HG02763 (cell line): ENCODE results near the gene ABHD15.
"Not testable (repeated sequence)": the region's sequence is repeated elsewhere in the genome, so short reads cannot be mapped to it uniquely, and the experiment has no call there.

Experiments
- ATAC-seq: cut with Tn5 transposase; IDR thresholded peaks from one replicate; pipeline ENCODE4 v1.9.1; 2021; ENCODE audit warnings: mild to moderate bottlenecking, moderate library complexity; ENCODE audit not compliant: unreplicated experiment

The ABHD15 gene

GRCh38 chr17:29569245-29569950, 2.6 kb upstream of the ABHD15 start:
- no peak for ATAC-seq

- peak; percentile 39 for ATAC-seq
Measured at GRCh38 chr17:29568331-29569244, 1.8 kb upstream of the ABHD15 start, which contains the start of gene TP53I13. TSS of gene TP53I13 (plus strand) at chr17:29568701. CDS start at chr17:29568759, 58 bp downstream.

- peak; percentile 34 for ATAC-seq
Measured at GRCh38 chr17:29567554-29568330, 905 bp upstream of the ABHD15 start.

- ATAC-seq, result no peak
Measured at GRCh38 chr17:29567304-29567553, 392 bp upstream of the ABHD15 start.

GRCh38 chr17:29565643-29566472, 979 bp downstream of the ABHD15 start:
- no peak for ATAC-seq

- no peak for ATAC-seq
Measured at GRCh38 chr17:29563816-29564215, 3.0 kb downstream of the ABHD15 start.

GRCh38 chr17:29562615-29563014, 4.2 kb downstream of the ABHD15 start:
- ATAC-seq, result no peak

- no peak for ATAC-seq
Measured at GRCh38 chr17:29561554-29562517, 5.0 kb downstream of the ABHD15 start.

- ATAC-seq, result no peak
Measured at GRCh38 chr17:29560316-29560715, 6.5 kb downstream of the ABHD15 start.

GRCh38 chr17:29559640-29560039, 7.2 kb downstream of the ABHD15 start:
- ATAC-seq, result no peak

- ATAC-seq, result not testable (repeated sequence)
Measured at GRCh38 chr17:29558139-29558538, 8.7 kb downstream of the ABHD15 start.

- ATAC-seq, result no peak
Measured at GRCh38 chr17:29557739-29558116, 9.1 kb downstream of the ABHD15 start.

GRCh38 chr17:29557085-29557738, 9.6 kb downstream of the ABHD15 start:
- no peak for ATAC-seq

- no peak for ATAC-seq
Measured at GRCh38 chr17:29555840-29556239, 11.0 kb downstream of the ABHD15 start.

- no peak for ATAC-seq
Measured at GRCh38 chr17:29549177-29549923, 17.5 kb downstream of the ABHD15 start.

- ATAC-seq, result no peak
Measured at GRCh38 chr17:29546830-29547229, 20.0 kb downstream of the ABHD15 start.

- ATAC-seq, result no peak
Measured at GRCh38 chr17:29546085-29546484, 20.8 kb downstream of the ABHD15 start.

- ATAC-seq, result no peak
Measured at GRCh38 chr17:29544066-29544465, 22.8 kb downstream of the ABHD15 start.
